CD4-positive, alpha-beta T cell treated with Interleukin-15 for 1 hour (primary cell): ENCODE measurements around the gene PLAAT3.
"Not testable (repeated sequence)": the region's sequence is repeated elsewhere in the genome, so short reads cannot be mapped to it uniquely, and the experiment has no call there.

ENCODE experiments used
- DNase-seq: peaks from one replicate; pipeline ENCODE4 v3.0.0-alpha.2; 2020

Gene PLAAT3

GRCh38 chr11:63608353-63609345, 5.6 kb downstream of the PLAAT3 start:
- no peak for DNase-seq

- no peak for DNase-seq
Measured at GRCh38 chr11:63603180-63603518, 11.1 kb downstream of the PLAAT3 start.

GRCh38 chr11:63602290-63603179, 11.7 kb downstream of the PLAAT3 start:
- not testable (repeated sequence) for DNase-seq

- DNase-seq = no peak
Measured at GRCh38 chr11:63599211-63600122, 14.8 kb downstream of the PLAAT3 start.

- no peak for DNase-seq
Measured at GRCh38 chr11:63598556-63598955, 15.7 kb downstream of the PLAAT3 start.

- DNase-seq = no peak
Measured at GRCh38 chr11:63595296-63595695, 18.9 kb downstream of the PLAAT3 start.

GRCh38 chr11:63592975-63593395, 21.2 kb downstream of the PLAAT3 start:
- DNase-seq = no peak

- DNase-seq = no peak
Measured at GRCh38 chr11:63590024-63590788, 24.0 kb downstream of the PLAAT3 start.

GRCh38 chr11:63589000-63589399, 25.2 kb downstream of the PLAAT3 start:
- DNase-seq = no peak

GRCh38 chr11:63586451-63587166, 27.6 kb downstream of the PLAAT3 start:
- DNase-seq = no peak

- DNase-seq = no peak
Measured at GRCh38 chr11:63583357-63583677, 30.9 kb downstream of the PLAAT3 start.

GRCh38 chr11:63581224-63581623, 33.0 kb downstream of the PLAAT3 start:
- not testable (repeated sequence) for DNase-seq

GRCh38 chr11:63578882-63579281, 35.4 kb downstream of the PLAAT3 start:
- DNase-seq = not testable (repeated sequence)

- no peak for DNase-seq
Measured at GRCh38 chr11:63574856-63575602, 39.2 kb downstream of the PLAAT3 start.

GRCh38 chr11:63573881-63574855, 40.1 kb downstream of the PLAAT3 start:
- peak; percentile 54 for DNase-seq

- DNase-seq = no peak
Measured at GRCh38 chr11:63572026-63572688, 42.1 kb downstream of the PLAAT3 start.

GRCh38 chr11:63569570-63569969, 44.7 kb downstream of the PLAAT3 start:
- DNase-seq = no peak

GRCh38 chr11:63567044-63567840, 47.0 kb downstream of the PLAAT3 start:
- peak; percentile 93 for DNase-seq
